ENCODE measurements around the gene ZNF280B. TPM values are rescaled to one million over a fixed set of nuclear protein-coding genes. Genes with fewer than 3 reads are reported as not detected.
"Not testable (repeated sequence)": the region's sequence is repeated elsewhere in the genome, so short reads cannot be mapped to it uniquely, and the experiment has no call there.

Gene ZNF280B
- total RNA-seq, 1 donor, result 1.1 TPM

GRCh38 chr22:22506736-22507135 lies 1.8 kb downstream of the ZNF280B start:
- Histone ChIP-seq H3K4me2 (ENCODE audit: insufficient read depth, low read length) (no peak overlapping the region), H3K4me3 (ENCODE audit: insufficient read depth, low read length) (no peak overlapping the region), H3K79me2 (ENCODE audit: insufficient read depth, low read length) (no peaks in the 10 kb centered on the region), H4K20me1 (ENCODE audit: insufficient read depth, low read length) (no peaks in the 10 kb centered on the region), H3K27ac (ENCODE audit: low read depth, low read length) (no peak overlapping the region), H3K9me3 (ENCODE audit: low read depth, low read length) (no peaks in the 10 kb centered on the region), H3K36me3 (ENCODE audit: insufficient read depth, low read length) (no peaks in the 10 kb centered on the region), H3K27me3 (ENCODE audit: insufficient read depth, low read length) (no peaks in the 10 kb centered on the region), H3K4me1 (ENCODE audit: insufficient read depth, low read length) (peaks cover 4% of the 10 kb centered on the region), H2AFZ (ENCODE audit: low read length) (no peak overlapping the region)
- DNase-seq (ENCODE audit: insufficient read length, low spot score, missing footprints), result no peak
- TF ChIP-seq CTCF (IDR thresholded peaks at IDR 0.05; ENCODE audit: extremely low read depth, low read depth, low read length), result no peak

GRCh38 chr22:22498267-22498666 lies 10.3 kb downstream of the ZNF280B start:
- no peak overlapping the region for H3K4me2 ChIP-seq (ENCODE audit: insufficient read depth, low read length)
- no peaks in the 10 kb centered on the region for H3K9me3 ChIP-seq (ENCODE audit: low read depth, low read length)
- no peaks in the 10 kb centered on the region for H3K36me3 ChIP-seq (ENCODE audit: insufficient read depth, low read length)
- no peak for DNase-seq (ENCODE audit: insufficient read length, low spot score, missing footprints)
- TF ChIP-seq CTCF (IDR thresholded peaks at IDR 0.05; ENCODE audit: extremely low read depth, low read depth, low read length), result no peak
- no peaks in the 10 kb centered on the region for H3K4me1 ChIP-seq (ENCODE audit: insufficient read depth, low read length)
- no peaks in the 10 kb centered on the region for H3K79me2 ChIP-seq (ENCODE audit: insufficient read depth, low read length)
- no peak overlapping the region for H3K4me3 ChIP-seq (ENCODE audit: insufficient read depth, low read length)
- H2AFZ ChIP-seq (ENCODE audit: low read length), result no peak overlapping the region
- H3K27me3 ChIP-seq (ENCODE audit: insufficient read depth, low read length), result no peaks in the 10 kb centered on the region
- no peaks in the 10 kb centered on the region for H4K20me1 ChIP-seq (ENCODE audit: insufficient read depth, low read length)
- H3K27ac ChIP-seq (ENCODE audit: low read depth, low read length), result no peak overlapping the region

GRCh38 chr22:22491589-22491988 lies 17.0 kb downstream of the ZNF280B start:
- not testable (repeated sequence) for H2AFZ ChIP-seq (ENCODE audit: low read length); H3K4me3 ChIP-seq (ENCODE audit: insufficient read depth, low read length); H3K36me3 ChIP-seq (ENCODE audit: insufficient read depth, low read length); H3K4me1 ChIP-seq (ENCODE audit: insufficient read depth, low read length); H3K79me2 ChIP-seq (ENCODE audit: insufficient read depth, low read length); H4K20me1 ChIP-seq (ENCODE audit: insufficient read depth, low read length); H3K27me3 ChIP-seq (ENCODE audit: insufficient read depth, low read length); H3K27ac ChIP-seq (ENCODE audit: low read depth, low read length); DNase-seq (ENCODE audit: insufficient read length, low spot score, missing footprints); H3K9me3 ChIP-seq (ENCODE audit: low read depth, low read length); H3K4me2 ChIP-seq (ENCODE audit: insufficient read depth, low read length)

- DNase-seq (ENCODE audit: insufficient read length, low spot score, missing footprints), result no peak
- no peak overlapping the region for H3K27ac ChIP-seq (ENCODE audit: low read depth, low read length)
- no peaks in the 10 kb centered on the region for H3K27me3 ChIP-seq (ENCODE audit: insufficient read depth, low read length)
- no peaks in the 10 kb centered on the region for H3K79me2 ChIP-seq (ENCODE audit: insufficient read depth, low read length)
- no peak overlapping the region for H3K4me3 ChIP-seq (ENCODE audit: insufficient read depth, low read length)
- no peak for TF ChIP-seq CTCF (IDR thresholded peaks at IDR 0.05; ENCODE audit: extremely low read depth, low read depth, low read length)
- no peak overlapping the region for H2AFZ ChIP-seq (ENCODE audit: low read length)
- H3K36me3 ChIP-seq (ENCODE audit: insufficient read depth, low read length), result peaks cover 3% of the 10 kb centered on the region
- H3K4me1 ChIP-seq (ENCODE audit: insufficient read depth, low read length), result no peaks in the 10 kb centered on the region
- no peaks in the 10 kb centered on the region for H3K9me3 ChIP-seq (ENCODE audit: low read depth, low read length)
- no peaks in the 10 kb centered on the region for H4K20me1 ChIP-seq (ENCODE audit: insufficient read depth, low read length)
- no peak overlapping the region for H3K4me2 ChIP-seq (ENCODE audit: insufficient read depth, low read length)
These were observed 19.8 kb downstream of the ZNF280B start for GRCh38 chr22:22488736-22489135.
